HFFc6 (cell line): Measurements from ENCODE around the gene SP2. TPM values are rescaled to one million over a fixed set of nuclear protein-coding genes. Genes with fewer than 3 reads are reported as not detected.
"Not testable (repeated sequence)": the region's sequence is repeated elsewhere in the genome, so short reads cannot be mapped to it uniquely, and the experiment has no call there.

Source experiments
- DNase-seq: peaks from one replicate; pipeline ENCODE4 v3.0.0-alpha.2; 2018
- H3K27ac Mint-ChIP-seq: 2 replicates; pipeline ENCODE4 v1.8.0; 2020; ENCODE audit warnings: mild to moderate bottlenecking, mixed read lengths
- H3K27me3 Mint-ChIP-seq: 2 replicates; pipeline ENCODE4 v1.8.0; 2021; ENCODE audit warnings: mild to moderate bottlenecking, moderate library complexity, mixed read lengths; ENCODE audit not compliant: insufficient read depth
- H3K36me3 Mint-ChIP-seq: 2 replicates; pipeline ENCODE4 v1.8.0; 2021; ENCODE audit warnings: low read depth, mixed read lengths
- H3K4me1 Mint-ChIP-seq: 2 replicates; pipeline ENCODE4 v1.8.0; 2020; ENCODE audit warnings: low read depth, mixed read lengths
- H3K4me3 Mint-ChIP-seq: 2 replicates; pipeline ENCODE4 v1.8.0; 2020; ENCODE audit warnings: mild to moderate bottlenecking, moderate library complexity, mixed read lengths
- H3K9me3 Mint-ChIP-seq: 2 replicates; pipeline ENCODE4 v1.8.0; 2020; ENCODE audit warnings: mild to moderate bottlenecking, mixed read lengths
- CTCF ChIP-seq: fragments of 200-600 bp; sonication (generic); IDR thresholded peaks from 2 replicates; pipeline ENCODE4 v1.5.0; 2021; ENCODE audit warnings: antibody characterized with exemption, mild to moderate bottlenecking
- total RNA-seq, 6 experiments: library from RNA; stranded (reverse); fragmentation: NEBNext Ultra II Directional; extraction: Animal tissue kit (Norgen Biotek cat#: 25700); gene quantifications; 2 replicates in 1 of 6; 3 replicates in 5 of 6; pipeline ENCODE4 v1.2.3, GENCODE V29; 2021

Gene SP2
- total RNA-seq, 6 experiments from 2014 or later: 10.7 to 17.5 (median 16.4) TPM

- no peak overlapping the region for H3K4me3 Mint-ChIP-seq
- H3K27me3 Mint-ChIP-seq: peaks cover 3% of the 10 kb centered on the region
- no peak overlapping the region for H3K27ac Mint-ChIP-seq
- H3K9me3 Mint-ChIP-seq: no peaks in the 10 kb centered on the region
- no peak for DNase-seq
- H3K4me1 Mint-ChIP-seq: no peaks in the 10 kb centered on the region
- no peak for TF ChIP-seq CTCF
- H3K36me3 Mint-ChIP-seq: 0 out of 2 replicates have a peak, but pooled peaks cover 4% of the 10 kb centered on the region
Observed at GRCh38 chr17:47915776-47916398, 19.9 kb downstream of the SP2 start.

GRCh38 chr17:47916489-47917208, 20.6 kb downstream of the SP2 start:
- Mint-ChIP-seq H3K4me3 (no peak overlapping the region), H3K36me3 (0 out of 2 replicates have a peak, but pooled peaks cover 4% of the 10 kb centered on the region), H3K27ac (no peak overlapping the region), H3K9me3 (no peaks in the 10 kb centered on the region), H3K27me3 (peaks cover 2% of the 10 kb centered on the region), H3K4me1 (no peaks in the 10 kb centered on the region)
- no peak for DNase-seq
- TF ChIP-seq CTCF: no peak

GRCh38 chr17:47917581-47917980, 21.5 kb downstream of the SP2 start:
- no peak for DNase-seq
- H3K36me3 Mint-ChIP-seq: 0 out of 2 replicates have a peak, but pooled peaks cover 4% of the 10 kb centered on the region
- peaks cover 1% of the 10 kb centered on the region for H3K27me3 Mint-ChIP-seq
- H3K4me1 Mint-ChIP-seq: no peaks in the 10 kb centered on the region
- H3K9me3 Mint-ChIP-seq: no peaks in the 10 kb centered on the region
- H3K27ac Mint-ChIP-seq: no peak overlapping the region
- no peak for TF ChIP-seq CTCF
- H3K4me3 Mint-ChIP-seq: no peak overlapping the region

- no peaks in the 10 kb centered on the region for H3K4me1 Mint-ChIP-seq
- H3K27me3 Mint-ChIP-seq: peaks cover 1% of the 10 kb centered on the region
- no peak for DNase-seq
- H3K4me3 Mint-ChIP-seq: no peak overlapping the region
- H3K36me3 Mint-ChIP-seq: 0 out of 2 replicates have a peak, but pooled peaks cover 4% of the 10 kb centered on the region
- no peaks in the 10 kb centered on the region for H3K9me3 Mint-ChIP-seq
- TF ChIP-seq CTCF: no peak
- H3K27ac Mint-ChIP-seq: no peak overlapping the region
Observed at GRCh38 chr17:47918006-47918405, 22.0 kb downstream of the SP2 start.

GRCh38 chr17:47918991-47919390, 23.0 kb downstream of the SP2 start:
- H3K4me1 Mint-ChIP-seq: no peaks in the 10 kb centered on the region
- peaks cover 4% of the 10 kb centered on the region; the same call in 1 of the 2 replicates for H3K36me3 Mint-ChIP-seq
- H3K4me3 Mint-ChIP-seq: no peak overlapping the region
- no peak for DNase-seq
- H3K27ac Mint-ChIP-seq: no peak overlapping the region
- H3K27me3 Mint-ChIP-seq: no peaks in the 10 kb centered on the region; the same call in 1 of the 2 replicates
- H3K9me3 Mint-ChIP-seq: no peaks in the 10 kb centered on the region
- TF ChIP-seq CTCF: no peak

- H3K27ac Mint-ChIP-seq, DNase-seq, H3K27me3 Mint-ChIP-seq, H3K9me3 Mint-ChIP-seq, H3K4me1 Mint-ChIP-seq, H3K4me3 Mint-ChIP-seq, H3K36me3 Mint-ChIP-seq: not testable (repeated sequence)
Observed at GRCh38 chr17:47919889-47920288, 23.9 kb downstream of the SP2 start.
